Measurements from ENCODE around the gene RTKN2.

Gene RTKN2

DNA sequence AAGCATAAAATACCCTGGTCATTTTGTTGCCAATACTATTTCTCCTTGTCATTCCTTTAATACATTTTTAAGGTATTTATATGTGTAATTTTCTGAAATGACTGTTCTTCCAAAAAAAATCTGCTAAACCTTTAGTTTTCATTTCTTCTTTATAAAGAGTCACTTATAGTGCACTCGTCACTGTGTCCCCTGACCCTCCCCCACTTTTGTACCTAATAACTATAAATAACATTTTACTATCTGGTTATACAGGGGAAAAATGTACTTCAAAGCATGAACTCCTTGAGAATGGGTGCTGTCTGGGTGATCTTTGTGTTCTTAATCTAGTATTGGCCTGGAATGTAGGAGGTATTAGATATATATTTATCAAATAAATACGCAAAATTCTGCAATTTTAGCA is 31.1 kb downstream of the RTKN2 start:
- H4K20me1 ChIP-seq (ENCODE audit: insufficient read depth, low read length, poor library complexity, severe bottlenecking): no peaks in the 10 kb centered on the region
- no peaks in the 10 kb centered on the region for H3K9me2 ChIP-seq (replicated peaks; ENCODE audit: low read depth, low read length)
- H2AFZ ChIP-seq (ENCODE audit: low read length): no peak overlapping the region
- peaks cover 73% of the 10 kb centered on the region for H3K4me1 ChIP-seq (ENCODE audit: insufficient read depth, low read length, poor library complexity, severe bottlenecking)
- H3K9me3 ChIP-seq (ENCODE audit: insufficient read depth, low read depth, low read length): no peaks in the 10 kb centered on the region
- no peak overlapping the region for H3K4me3 ChIP-seq (ENCODE audit: low read length, poor library complexity, severe bottlenecking)
- H3K27me3 ChIP-seq (ENCODE audit: insufficient read depth, low read length, poor library complexity, severe bottlenecking): no peaks in the 10 kb centered on the region
- no peak for TF ChIP-seq EZH2phosphoT487 (IDR thresholded peaks at IDR 0.05; ENCODE audit: borderline replicate concordance)
- TF ChIP-seq, protein P1, sequence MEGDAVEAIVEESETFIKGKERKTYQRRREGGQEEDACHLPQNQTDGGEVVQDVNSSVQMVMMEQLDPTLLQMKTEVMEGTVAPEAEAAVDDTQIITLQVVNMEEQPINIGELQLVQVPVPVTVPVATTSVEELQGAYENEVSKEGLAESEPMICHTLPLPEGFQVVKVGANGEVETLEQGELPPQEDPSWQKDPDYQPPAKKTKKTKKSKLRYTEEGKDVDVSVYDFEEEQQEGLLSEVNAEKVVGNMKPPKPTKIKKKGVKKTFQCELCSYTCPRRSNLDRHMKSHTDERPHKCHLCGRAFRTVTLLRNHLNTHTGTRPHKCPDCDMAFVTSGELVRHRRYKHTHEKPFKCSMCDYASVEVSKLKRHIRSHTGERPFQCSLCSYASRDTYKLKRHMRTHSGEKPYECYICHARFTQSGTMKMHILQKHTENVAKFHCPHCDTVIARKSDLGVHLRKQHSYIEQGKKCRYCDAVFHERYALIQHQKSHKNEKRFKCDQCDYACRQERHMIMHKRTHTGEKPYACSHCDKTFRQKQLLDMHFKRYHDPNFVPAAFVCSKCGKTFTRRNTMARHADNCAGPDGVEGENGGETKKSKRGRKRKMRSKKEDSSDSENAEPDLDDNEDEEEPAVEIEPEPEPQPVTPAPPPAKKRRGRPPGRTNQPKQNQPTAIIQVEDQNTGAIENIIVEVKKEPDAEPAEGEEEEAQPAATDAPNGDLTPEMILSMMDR (conservative IDR thresholded peaks at IDR 0.05; ENCODE audit: low read length): no peak
- H3K9ac ChIP-seq (ENCODE audit: low read depth, low read length, poor library complexity, severe bottlenecking): no peak overlapping the region
- peaks cover 18% of the 10 kb centered on the region; the same call in 1 of the 2 replicates for H3K79me2 ChIP-seq (ENCODE audit: insufficient read depth, low read length)
- H3K4me2 ChIP-seq (ENCODE audit: low read depth, low read length, poor library complexity, severe bottlenecking): peak overlapping the region; percentile 55
- no peaks in the 10 kb centered on the region; the same call in 1 of the 2 replicates for H3K36me3 ChIP-seq (ENCODE audit: insufficient read depth, low read length)
- H3F3A ChIP-seq (ENCODE audit: low read depth): no peaks in the 10 kb centered on the region

DNA sequence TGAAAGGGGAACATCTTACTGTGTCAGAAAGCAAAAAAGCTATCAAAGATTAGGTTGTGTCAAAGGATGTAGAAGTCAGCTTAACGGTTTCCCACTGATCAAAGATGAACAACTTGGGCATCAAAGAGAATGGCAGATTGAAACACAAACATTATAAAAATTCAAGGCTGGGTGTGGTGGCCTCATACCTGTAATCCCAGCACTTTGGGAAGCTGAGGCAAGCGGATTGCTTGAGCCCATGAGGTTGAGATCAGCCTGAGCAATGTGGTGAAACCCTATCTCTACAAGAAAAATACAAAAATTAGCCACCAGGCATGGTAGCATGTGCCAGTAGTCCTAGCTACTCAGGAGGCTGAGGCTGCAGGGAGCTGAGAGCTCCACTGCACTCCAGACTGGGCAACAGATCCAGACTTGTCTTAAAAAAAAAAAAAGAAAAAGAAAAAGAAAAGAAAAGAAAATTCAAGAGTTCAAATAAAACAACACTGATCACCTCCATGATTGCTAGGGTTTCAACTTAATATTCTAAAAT is 34.5 kb downstream of the RTKN2 start:
- Histone ChIP-seq H3K4me2 (ENCODE audit: low read depth, low read length, poor library complexity, severe bottlenecking) (peak overlapping the region; percentile 41), H3K79me2 (ENCODE audit: insufficient read depth, low read length) (peaks cover 16% of the 10 kb centered on the region; the same call in 1 of the 2 replicates), H3K4me3 (ENCODE audit: low read length, poor library complexity, severe bottlenecking) (no peak overlapping the region), H4K20me1 (ENCODE audit: insufficient read depth, low read length, poor library complexity, severe bottlenecking) (no peaks in the 10 kb centered on the region), H3K9me3 (ENCODE audit: insufficient read depth, low read depth, low read length) (no peaks in the 10 kb centered on the region), H3K36me3 (ENCODE audit: insufficient read depth, low read length) (no peaks in the 10 kb centered on the region; the same call in 1 of the 2 replicates), H3K4me1 (ENCODE audit: insufficient read depth, low read length, poor library complexity, severe bottlenecking) (peaks cover 58% of the 10 kb centered on the region), H3K27me3 (ENCODE audit: insufficient read depth, low read length, poor library complexity, severe bottlenecking) (no peaks in the 10 kb centered on the region), H3K9me2 (replicated peaks; ENCODE audit: low read depth, low read length) (no peaks in the 10 kb centered on the region), H3F3A (ENCODE audit: low read depth) (no peaks in the 10 kb centered on the region), H2AFZ (ENCODE audit: low read length) (no peak overlapping the region), H3K9ac (ENCODE audit: low read depth, low read length, poor library complexity, severe bottlenecking) (no peak overlapping the region)
- no peak for TF ChIP-seq EZH2phosphoT487 (IDR thresholded peaks at IDR 0.05; ENCODE audit: borderline replicate concordance)
- TF ChIP-seq, protein P1 (conservative IDR thresholded peaks at IDR 0.05; ENCODE audit: low read length): no peak

DNA sequence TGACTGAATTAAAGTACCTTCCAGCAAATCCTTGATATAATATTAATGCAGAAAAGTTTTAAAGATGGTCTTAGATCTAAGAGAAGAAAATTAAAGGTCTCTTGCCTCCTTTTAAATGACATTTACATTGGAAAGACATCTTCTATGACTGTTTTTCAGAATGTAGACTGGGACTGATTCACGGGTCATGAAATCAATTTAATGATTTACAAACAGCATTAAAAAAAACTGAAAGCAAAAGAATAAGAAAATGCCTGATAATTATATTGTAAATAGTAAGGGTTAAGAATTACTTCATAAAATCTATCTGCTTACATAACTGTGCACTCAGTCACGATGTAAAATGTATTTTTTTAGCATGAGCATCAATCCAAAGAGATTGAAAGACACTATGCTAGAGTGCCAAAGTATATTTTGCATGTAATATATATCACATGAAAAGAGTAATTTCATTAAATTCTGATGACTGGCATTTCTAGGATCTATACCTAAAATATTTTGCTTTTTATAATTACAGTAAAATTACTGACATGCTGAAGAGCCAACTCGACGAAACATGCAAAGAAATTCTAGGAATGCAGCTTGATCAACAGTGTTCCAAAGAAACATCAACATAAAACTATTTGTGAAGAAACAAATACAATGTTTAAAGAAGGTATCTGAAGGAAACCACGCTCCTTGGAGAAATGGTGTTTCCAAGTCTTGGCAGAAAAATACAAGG is 35.1 kb downstream of the RTKN2 start:
- TF ChIP-seq, protein P1 (conservative IDR thresholded peaks at IDR 0.05; ENCODE audit: low read length): no peak
- no peak for TF ChIP-seq EZH2phosphoT487 (IDR thresholded peaks at IDR 0.05; ENCODE audit: borderline replicate concordance)
- H3K27me3 ChIP-seq (ENCODE audit: insufficient read depth, low read length, poor library complexity, severe bottlenecking): no peaks in the 10 kb centered on the region
- H3K4me2 ChIP-seq (ENCODE audit: low read depth, low read length, poor library complexity, severe bottlenecking): no peak overlapping the region
- no peak overlapping the region for H3K9ac ChIP-seq (ENCODE audit: low read depth, low read length, poor library complexity, severe bottlenecking)
- no peak overlapping the region for H3K4me3 ChIP-seq (ENCODE audit: low read length, poor library complexity, severe bottlenecking)
- no peak overlapping the region for H2AFZ ChIP-seq (ENCODE audit: low read length)
- no peaks in the 10 kb centered on the region for H3K9me2 ChIP-seq (replicated peaks; ENCODE audit: low read depth, low read length)
- peaks cover 15% of the 10 kb centered on the region; the same call in 1 of the 2 replicates for H3K79me2 ChIP-seq (ENCODE audit: insufficient read depth, low read length)
- no peaks in the 10 kb centered on the region for H3F3A ChIP-seq (ENCODE audit: low read depth)
- H3K9me3 ChIP-seq (ENCODE audit: insufficient read depth, low read depth, low read length): no peaks in the 10 kb centered on the region
- H4K20me1 ChIP-seq (ENCODE audit: insufficient read depth, low read length, poor library complexity, severe bottlenecking): no peaks in the 10 kb centered on the region
- no peaks in the 10 kb centered on the region; the same call in 1 of the 2 replicates for H3K36me3 ChIP-seq (ENCODE audit: insufficient read depth, low read length)
- peaks cover 51% of the 10 kb centered on the region for H3K4me1 ChIP-seq (ENCODE audit: insufficient read depth, low read length, poor library complexity, severe bottlenecking)

Data from Loucy (cell line).